HG02943 (cell line): Measurements from ENCODE around the gene IMP3.
"Not testable (repeated sequence)": the region's sequence is repeated elsewhere in the genome, so short reads cannot be mapped to it uniquely, and the experiment has no call there.

Source experiments
- ATAC-seq: cut with Tn5 transposase; IDR thresholded peaks from one replicate; pipeline ENCODE4 v1.9.1; 2021; ENCODE audit warnings: mild to moderate bottlenecking, low read depth, moderate library complexity; ENCODE audit not compliant: unreplicated experiment

IMP3 gene, protein sequence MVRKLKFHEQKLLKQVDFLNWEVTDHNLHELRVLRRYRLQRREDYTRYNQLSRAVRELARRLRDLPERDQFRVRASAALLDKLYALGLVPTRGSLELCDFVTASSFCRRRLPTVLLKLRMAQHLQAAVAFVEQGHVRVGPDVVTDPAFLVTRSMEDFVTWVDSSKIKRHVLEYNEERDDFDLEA

DNA sequence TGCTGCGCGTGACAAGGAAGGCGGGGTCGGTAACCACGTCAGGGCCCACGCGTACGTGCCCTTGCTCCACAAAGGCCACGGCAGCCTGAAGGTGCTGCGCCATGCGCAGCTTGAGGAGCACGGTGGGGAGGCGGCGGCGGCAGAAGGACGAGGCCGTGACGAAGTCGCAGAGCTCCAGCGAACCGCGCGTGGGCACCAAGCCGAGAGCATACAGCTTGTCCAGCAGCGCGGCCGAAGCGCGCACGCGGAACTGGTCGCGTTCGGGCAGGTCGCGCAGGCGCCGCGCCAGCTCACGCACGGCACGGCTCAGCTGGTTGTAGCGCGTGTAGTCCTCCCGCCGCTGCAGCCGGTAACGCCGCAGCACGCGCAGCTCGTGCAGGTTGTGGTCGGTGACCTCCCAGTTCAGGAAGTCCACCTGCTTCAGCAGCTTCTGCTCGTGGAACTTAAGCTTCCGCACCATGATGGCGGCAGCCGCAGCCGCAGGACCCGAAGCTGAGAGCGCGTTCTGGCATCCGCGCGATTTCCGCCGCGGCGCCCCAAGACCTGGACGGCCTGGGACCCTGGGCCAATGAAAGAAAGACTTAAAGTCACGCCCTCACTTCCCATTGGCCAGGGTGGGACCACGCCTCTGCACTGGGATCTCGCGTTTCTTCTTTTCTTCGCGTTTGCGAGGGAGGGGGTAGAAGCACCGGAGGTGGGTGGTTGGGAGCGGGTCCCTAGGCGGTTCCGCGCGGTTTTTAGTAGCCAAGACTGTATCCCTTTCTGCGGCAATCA, at the start of gene IMP3:
Gene IMP3, minus strand, starts transcription at position 516 of the 774 bp plus-strand sequence. Its CDS starts 56 bp downstream, at position 460.
- ATAC-seq = peak; percentile 84

DNA sequence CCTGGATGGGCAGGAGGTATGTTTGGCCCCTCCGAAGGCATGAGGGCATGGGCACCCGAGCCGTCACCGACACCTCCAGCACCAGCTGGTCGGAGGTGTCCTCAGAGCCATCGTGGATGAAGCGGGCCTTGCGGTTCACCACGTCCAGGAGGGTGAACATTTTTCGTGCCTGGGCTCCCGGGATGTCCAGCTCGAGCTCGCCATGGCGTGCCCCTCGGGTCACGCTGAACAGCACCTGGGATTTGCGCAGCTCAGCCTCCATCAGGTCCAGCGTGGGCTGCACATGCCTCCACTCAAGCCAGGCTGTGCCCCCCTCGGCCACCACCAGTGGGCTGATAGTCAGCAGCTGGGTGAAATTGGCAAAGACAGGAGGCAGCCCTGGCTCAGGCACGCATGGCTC, 49.4 kb upstream of the IMP3 start:
- ATAC-seq = not testable (repeated sequence)

DNA sequence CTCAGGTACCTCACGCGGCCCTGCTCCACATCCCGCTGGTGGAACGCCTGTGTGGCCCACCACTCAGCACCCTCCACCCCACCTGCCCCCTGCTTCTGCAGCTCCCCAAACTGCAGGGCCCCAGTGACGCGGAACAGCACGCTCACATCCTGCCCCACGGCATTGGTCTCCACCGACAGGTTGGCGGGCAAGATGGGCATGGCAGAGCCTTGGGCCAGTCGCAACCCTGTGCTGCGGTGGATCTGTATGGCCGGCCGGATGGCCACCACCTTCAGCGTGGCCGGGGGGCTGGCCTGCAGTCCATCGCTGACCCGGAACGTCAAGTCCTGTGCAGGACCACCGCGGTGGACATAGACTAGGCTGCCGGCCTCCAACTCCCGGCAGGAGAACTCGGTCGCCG, 48.8 kb upstream of the IMP3 start:
- no peak for ATAC-seq

GRCh38 chr15:75688278-75688557, 48.2 kb upstream of the IMP3 start:
- ATAC-seq = no peak

DNA sequence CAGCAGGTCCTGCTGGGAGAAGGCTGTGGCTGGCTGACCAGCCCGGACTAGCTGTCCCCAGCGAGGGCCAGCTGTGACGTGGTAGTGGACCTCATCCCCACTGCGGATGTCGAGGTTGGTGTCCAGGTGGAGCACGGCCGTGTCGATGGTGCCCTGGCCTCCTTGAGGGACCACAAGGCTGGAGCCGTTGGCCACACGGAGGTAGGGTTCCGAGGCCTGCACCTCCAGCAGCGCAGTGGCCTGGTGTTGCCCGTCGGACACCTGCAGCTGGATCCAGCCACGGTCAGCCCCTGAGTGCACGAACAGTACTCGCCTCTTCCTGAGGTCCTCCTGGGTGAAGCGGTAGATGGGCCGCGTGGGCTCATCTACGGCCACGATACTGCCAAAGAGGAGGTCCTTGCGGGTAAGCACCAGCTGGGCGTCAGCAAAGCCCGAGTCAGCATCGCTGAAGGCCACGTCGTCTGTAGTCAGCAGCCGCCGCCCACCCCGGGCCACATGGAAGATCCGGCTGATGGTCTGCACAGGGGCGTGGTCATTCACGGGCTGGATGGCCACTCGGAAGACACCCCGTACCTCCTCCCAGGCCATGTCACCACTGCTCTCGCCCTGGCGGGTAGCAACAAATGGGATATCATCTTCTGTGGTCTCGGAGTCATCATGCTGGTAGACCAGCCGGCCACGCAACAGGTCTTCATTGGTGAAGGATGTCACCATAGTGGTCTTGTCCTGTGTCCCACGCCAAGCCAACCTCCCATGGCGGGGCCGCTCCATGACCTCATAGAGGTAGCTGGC, 47.7 kb upstream of the IMP3 start:
- no peak for ATAC-seq

DNA sequence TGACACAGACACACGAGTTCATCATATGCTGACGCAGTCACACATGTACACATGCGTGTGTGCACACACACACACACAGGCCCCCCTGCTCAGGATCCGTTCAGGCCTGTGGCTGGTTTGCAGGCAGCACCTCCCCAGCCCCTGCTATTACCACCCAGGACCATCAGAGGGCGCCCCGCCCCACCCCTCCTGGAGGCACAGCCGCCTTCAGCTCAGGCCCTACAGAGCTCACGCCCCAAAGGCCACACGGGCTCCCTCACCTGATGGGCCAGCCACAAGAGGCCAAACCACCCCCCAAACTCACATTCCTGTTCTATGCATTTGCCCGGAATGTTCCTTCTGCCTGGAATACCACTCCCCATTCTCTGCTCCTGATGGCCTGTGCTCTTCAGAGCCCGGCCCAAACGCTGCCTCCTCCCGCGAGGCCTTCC, 46.2 kb upstream of the IMP3 start:
- ATAC-seq = not testable (repeated sequence)

DNA sequence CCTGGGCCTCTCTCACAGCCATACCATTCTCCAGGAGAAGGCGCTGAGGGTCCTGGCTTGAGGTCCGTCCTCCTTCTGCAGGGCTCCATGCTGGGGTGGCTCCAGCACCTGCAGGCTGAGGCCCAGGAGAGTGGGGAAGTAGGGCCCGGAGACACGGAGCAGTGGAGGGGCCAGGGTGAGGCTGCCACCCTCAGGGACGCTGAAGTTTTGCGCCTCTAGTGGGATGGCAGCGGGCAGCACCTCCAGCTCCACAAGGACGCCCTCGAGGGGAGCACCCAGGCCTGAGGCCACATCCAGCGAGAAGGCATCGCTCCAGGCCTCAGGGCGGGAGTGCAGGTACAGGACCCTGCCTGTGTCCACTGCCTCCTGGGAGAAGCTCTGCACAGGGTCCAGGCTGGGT, 45.2 kb upstream of the IMP3 start:
- ATAC-seq = no peak

- no peak for ATAC-seq
Measured at GRCh38 chr15:75684648-75685047, 44.6 kb upstream of the IMP3 start.

- not testable (repeated sequence) for ATAC-seq
Measured at GRCh38 chr15:75683646-75684312, 43.8 kb upstream of the IMP3 start.

GRCh38 chr15:75682181-75683135, 42.4 kb upstream of the IMP3 start:
- no peak for ATAC-seq

DNA sequence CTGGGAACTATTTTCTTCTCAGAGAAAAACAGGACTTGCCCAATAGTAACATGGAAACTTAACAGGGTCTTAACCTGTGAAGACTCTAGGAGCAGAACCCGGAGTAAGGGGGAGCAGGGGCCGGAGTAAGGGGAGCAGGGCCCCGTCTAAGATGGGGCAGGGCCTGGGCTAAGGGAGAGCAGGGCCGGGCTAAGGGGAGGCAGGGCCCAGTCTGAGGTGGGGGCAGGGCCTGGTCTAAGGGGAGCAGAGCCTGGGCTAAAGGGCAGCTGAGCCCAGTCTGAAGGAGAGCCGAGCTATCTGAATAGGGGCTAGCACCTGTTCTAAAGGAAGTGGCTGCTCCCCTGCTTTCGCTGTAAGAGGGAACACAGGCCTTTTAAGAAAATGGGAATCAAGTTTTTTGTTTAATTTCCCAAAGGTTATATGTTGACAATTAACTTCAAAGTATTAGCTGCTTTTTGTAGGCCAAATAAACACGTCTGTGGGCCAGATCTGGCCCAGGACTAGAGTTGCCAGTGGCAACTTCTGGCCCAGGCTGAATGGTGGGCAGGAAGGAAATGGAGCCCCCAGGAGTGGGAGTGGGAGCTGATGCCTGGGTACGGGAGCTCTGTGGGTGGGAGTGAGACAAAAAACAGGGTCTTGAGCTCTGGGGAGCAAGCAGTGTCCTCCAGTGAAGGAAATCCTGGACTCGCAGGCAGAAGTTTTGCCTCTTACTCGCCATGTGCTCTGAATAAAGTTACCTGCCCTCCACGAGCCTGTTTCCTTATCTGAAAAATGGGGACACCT, 40.2 kb upstream of the IMP3 start:
- no peak for ATAC-seq

- not testable (repeated sequence) for ATAC-seq
Measured at GRCh38 chr15:75678324-75678690, 38.3 kb upstream of the IMP3 start.

GRCh38 chr15:75677465-75678323, 37.7 kb upstream of the IMP3 start:
- no peak for ATAC-seq

DNA sequence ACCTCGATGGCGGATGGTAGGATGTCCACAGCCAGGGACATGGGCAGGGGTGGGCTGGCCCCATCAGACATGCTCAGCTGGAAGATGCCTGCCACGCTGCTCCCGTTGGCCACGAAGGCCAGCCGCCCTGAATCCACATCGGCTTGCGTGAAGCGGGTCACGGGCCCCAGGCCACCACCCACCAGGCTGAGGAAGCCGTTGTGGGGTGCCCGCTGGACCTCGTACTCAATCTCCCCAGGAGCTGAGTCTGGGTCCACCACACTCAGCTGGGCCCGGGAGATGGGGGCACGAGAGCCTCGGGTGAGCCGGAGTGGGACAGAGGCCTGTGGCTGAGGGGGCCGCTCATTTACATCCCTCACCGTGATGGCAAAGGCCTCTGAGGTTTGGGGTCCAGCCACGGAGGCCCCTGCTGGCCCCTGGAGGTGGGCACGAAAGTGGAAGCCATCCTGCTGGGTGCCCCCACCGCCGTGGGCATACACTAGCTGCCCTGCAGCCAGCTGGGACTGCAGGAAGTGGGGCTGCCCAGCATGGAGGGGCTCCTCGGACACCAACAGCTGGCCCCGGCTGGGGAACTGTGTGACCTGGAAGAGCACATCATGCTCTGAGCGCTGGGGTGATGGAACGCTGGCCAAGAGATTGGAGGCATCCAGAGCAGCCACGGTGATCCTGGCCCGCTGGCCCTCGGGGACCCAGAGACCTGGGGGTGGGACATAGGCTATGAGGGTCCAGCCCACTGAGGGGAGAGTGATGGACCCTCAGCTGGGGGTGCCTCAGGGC, 36.9 kb upstream of the IMP3 start:
- no peak for ATAC-seq

- no peak for ATAC-seq
Measured at GRCh38 chr15:75675579-75676404, 35.8 kb upstream of the IMP3 start.

DNA sequence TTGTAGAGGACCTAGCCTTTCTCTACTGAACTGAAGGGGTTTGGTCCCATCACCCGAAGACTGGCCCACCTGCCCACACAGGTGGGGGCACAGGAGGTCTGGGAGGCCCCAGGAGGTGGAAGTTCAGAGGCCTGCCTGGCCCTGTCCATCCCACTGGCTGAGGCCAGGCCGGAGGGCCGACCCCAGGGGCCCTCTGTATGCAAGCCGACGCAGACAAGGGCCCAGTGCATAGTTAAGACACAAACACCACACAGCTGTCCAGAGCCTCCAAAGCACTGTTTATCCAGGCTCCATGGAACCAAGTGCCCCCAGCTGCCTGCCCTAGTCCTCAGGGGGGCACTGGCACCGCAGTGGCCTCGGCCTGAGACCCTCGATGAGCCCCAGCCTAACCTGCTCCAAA, 34.3 kb upstream of the IMP3 start:
- ATAC-seq = no peak
